Ascending aorta (tissue), 2 donors: Measurements from ENCODE around the gene EFR3B. TPM values are rescaled to one million over a fixed set of nuclear protein-coding genes. Genes with fewer than 3 reads are reported as not detected.

Experiments
- DNase-seq, 2 donors: peaks; one replicate each; pipeline ENCODE4 v3.0.0-alpha.2; 2019; ENCODE audit warnings: low spot score in 2 of 2
- H3K27ac ChIP-seq, 2 donors: fragments of 200-600 bp; sonication (generic); one replicate each; pipeline ENCODE4 v1.5.1; 2016 to 2017; ENCODE audit warnings: mild to moderate bottlenecking in 1 of 2
- H3K27me3 ChIP-seq: fragments of 200-600 bp; sonication (generic); one replicate; pipeline ENCODE4 v1.5.1; 2017
- H3K36me3 ChIP-seq, 2 donors: fragments of 200-600 bp; sonication (generic); one replicate each; pipeline ENCODE4 v1.5.1; 2016
- H3K4me1 ChIP-seq, 2 donors: fragments of 200-600 bp; sonication (generic); one replicate each; pipeline ENCODE4 v1.5.1; 2016 to 2017; ENCODE audit warnings: mild to moderate bottlenecking in 1 of 2
- H3K4me3 ChIP-seq, 2 donors: fragments of 200-600 bp; sonication (generic); one replicate each; pipeline ENCODE4 v1.5.1; 2016 to 2017; ENCODE audit warnings: mild to moderate bottlenecking in 1 of 2
- H3K9me3 ChIP-seq, 2 donors: fragments of 200-600 bp; sonication (generic); one replicate each; pipeline ENCODE4 v1.5.1; 2016
- CTCF ChIP-seq, 3 experiments: fragments of 200-600 bp in 2 of 3; fragments of 450-650 bp in 1 of 3; sonication (generic) in 2 of 3; IDR thresholded peaks; one replicate each; pipeline ENCODE4 v1.5.1; 2016 to 2019; ENCODE audit warnings: antibody characterized with exemption in 3 of 3, mild to moderate bottlenecking in 1 of 3, moderate library complexity in 1 of 3
- intact Hi-C: fragments of 100-400 bp; cut with DNase I; formaldehyde crosslinking; loops from one replicate; pipeline ENCODE4 v1.15.1; 2023
- total RNA-seq: library from RNA; depleted of rRNA; stranded (reverse); fragments of >200 nt; gene quantifications from one replicate; pipeline ENCODE4 v1.1.0, GENCODE V29; 2016

The EFR3B gene
- total RNA-seq, 1 donor from 2014 or later, result 0.32 TPM

GRCh38 chr2:25168256-25169072 is 126.6 kb downstream of the EFR3B start, which contains the start of gene POMC:
TSS of gene POMC (minus strand) at chr2:25168580. CDS start at chr2:25164772, 3,808 bp downstream.
- no peaks in the 10 kb centered on the region for H3K36me3 ChIP-seq
- no peak for DNase-seq
- H3K4me3 ChIP-seq, result peak within 1 kb of the TSS; percentile 50 to 67
- intact Hi-C loops, result no loop called here
- no peaks in the 10 kb centered on the region for H3K9me3 ChIP-seq
- H3K27me3 ChIP-seq, result peaks cover 8% of the 10 kb centered on the region
- no peak within 1 kb of the TSS for H3K27ac ChIP-seq
- TF ChIP-seq CTCF (IDR thresholded peaks at IDR 0.05), result no peak
- peaks cover 0 to 7% of the 10 kb centered on the region in 2 donors for H3K4me1 ChIP-seq

DNA sequence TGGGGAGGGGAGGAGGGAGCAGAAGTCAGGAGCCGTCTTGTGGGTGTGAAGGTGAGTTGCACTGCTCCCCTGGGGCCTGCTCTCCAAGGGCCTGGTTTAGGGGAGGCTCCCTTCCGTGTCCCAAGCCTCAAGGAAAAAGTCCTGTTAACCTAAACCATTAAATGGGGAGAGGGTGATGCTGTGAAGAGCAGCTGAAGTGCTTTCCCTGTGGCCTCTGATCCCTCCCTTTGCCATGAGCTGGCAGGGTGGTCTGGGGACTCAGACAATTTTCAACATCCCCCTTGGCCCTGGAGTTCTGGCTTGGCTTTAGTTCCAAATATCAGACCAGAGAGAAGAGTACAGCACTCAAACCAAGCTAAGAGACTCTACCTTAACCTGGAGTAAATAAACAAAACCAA is 127.2 kb downstream of the EFR3B start:
- intact Hi-C loops, result no loop called here
- Histone ChIP-seq H3K4me3 (peak overlapping the region in 1 of 2 donors; percentile 50), H3K27me3 (peaks cover 8% of the 10 kb centered on the region), H3K4me1 (peaks cover 0 to 7% of the 10 kb centered on the region in 2 donors), H3K36me3 (no peaks in the 10 kb centered on the region), H3K9me3 (no peaks in the 10 kb centered on the region), H3K27ac (no peak overlapping the region)
- no peak for TF ChIP-seq CTCF (IDR thresholded peaks at IDR 0.05)
- no peak for DNase-seq

DNA sequence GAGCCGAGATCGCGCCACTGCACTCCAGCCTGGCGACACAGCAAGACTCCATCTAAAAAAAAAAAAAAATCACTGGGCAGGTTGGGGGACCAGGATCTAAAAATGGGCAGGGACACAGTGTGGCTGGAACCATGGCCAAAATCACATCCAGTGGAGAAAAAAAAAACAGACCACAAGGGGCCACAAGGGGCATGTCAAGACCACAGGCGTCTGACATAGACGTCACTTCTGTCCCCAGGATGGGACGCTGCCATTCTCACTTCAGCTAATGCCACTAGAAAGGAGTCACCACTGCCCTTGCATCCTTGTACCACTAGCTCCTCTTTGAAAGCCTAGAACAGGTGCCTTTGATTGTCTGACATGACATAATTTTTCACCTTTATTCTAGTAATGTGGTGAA is 129.0 kb downstream of the EFR3B start:
- H3K9me3 ChIP-seq, result no peaks in the 10 kb centered on the region
- DNase-seq, result no peak
- H3K36me3 ChIP-seq, result no peaks in the 10 kb centered on the region
- H3K27ac ChIP-seq, result no peak overlapping the region
- H3K27me3 ChIP-seq, result peaks cover 8% of the 10 kb centered on the region
- H3K4me3 ChIP-seq, result no peak overlapping the region
- peaks cover 0 to 7% of the 10 kb centered on the region in 2 donors for H3K4me1 ChIP-seq
- intact Hi-C loops, result no loop called here
- TF ChIP-seq CTCF (IDR thresholded peaks at IDR 0.05), result no peak

- no peak for TF ChIP-seq CTCF (IDR thresholded peaks at IDR 0.05)
- Histone ChIP-seq H3K27ac (no peak overlapping the region), H3K4me3 (no peak overlapping the region), H3K36me3 (no peaks in the 10 kb centered on the region), H3K9me3 (no peaks in the 10 kb centered on the region), H3K27me3 (no peaks in the 10 kb centered on the region), H3K4me1 (no peaks in the 10 kb centered on the region)
- intact Hi-C loops, result no loop called here
- no peak for DNase-seq
These were observed 131.8 kb downstream of the EFR3B start for GRCh38 chr2:25173719-25174118.

DNA sequence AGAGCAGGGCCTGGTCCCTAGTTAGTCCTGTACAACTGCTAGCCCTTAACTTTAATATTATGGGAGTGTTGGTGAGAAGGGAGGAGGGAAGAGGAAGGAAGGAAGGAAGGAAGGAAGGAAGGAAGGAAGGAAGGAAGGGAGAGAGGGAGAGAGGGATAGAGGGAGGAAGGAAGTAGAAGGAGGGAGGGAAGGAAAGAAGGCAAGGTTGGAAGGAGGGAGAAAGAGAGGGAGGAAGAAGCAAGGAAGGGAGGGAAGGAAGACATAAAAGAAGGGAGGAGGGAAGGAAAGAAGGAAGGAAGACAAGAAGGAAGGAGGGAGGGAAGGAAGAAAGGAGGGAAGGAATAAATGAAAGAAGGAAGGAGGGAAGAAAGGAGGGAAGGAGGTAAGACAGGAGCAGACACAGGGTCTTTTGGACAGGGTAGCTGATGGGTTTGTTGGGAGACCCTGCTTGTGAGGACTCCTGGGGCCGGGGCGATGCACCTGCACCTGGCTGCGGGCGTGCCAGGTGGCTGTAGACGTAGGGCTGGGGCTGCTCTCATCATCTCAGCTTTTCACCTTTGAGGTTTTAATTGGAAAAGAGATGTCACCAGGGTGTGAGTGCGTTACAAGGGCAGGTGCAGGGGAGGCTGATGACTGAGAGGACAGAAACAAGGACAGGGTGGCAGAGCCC is 132.5 kb downstream of the EFR3B start:
- no peak for TF ChIP-seq CTCF (IDR thresholded peaks at IDR 0.05)
- Histone ChIP-seq H3K27ac (no peak overlapping the region), H3K27me3 (no peaks in the 10 kb centered on the region), H3K4me3 (no peak overlapping the region), H3K9me3 (no peaks in the 10 kb centered on the region), H3K4me1 (no peaks in the 10 kb centered on the region), H3K36me3 (no peaks in the 10 kb centered on the region)
- intact Hi-C loops, result no loop called here
- no peak for DNase-seq
